Activated T-cell treated with anti-CD3 and anti-CD28 coated beads, Interleukin-2, amount 50 U/mL, for 24 hours (primary cell): ENCODE results near the gene OR5K1.

Source experiments
- DNase-seq: peaks from one replicate; pipeline ENCODE4 v3.0.0-alpha.2; 2020
- H3K27ac Mint-ChIP-seq: 2 replicates; pipeline ENCODE4 v1.8.0; 2020; ENCODE audit warnings: mild to moderate bottlenecking, mixed read lengths
- H3K27me3 Mint-ChIP-seq: 2 replicates; pipeline ENCODE4 v1.8.0; 2020; ENCODE audit warnings: mixed read lengths
- H3K36me3 Mint-ChIP-seq: 2 replicates; pipeline ENCODE4 v1.8.0; 2020; ENCODE audit warnings: low read depth, mixed read lengths
- H3K4me1 Mint-ChIP-seq: 2 replicates; pipeline ENCODE4 v1.8.0; 2020; ENCODE audit warnings: low read depth, mixed read lengths
- H3K4me3 Mint-ChIP-seq: 2 replicates; pipeline ENCODE4 v1.8.0; 2020; ENCODE audit warnings: mild to moderate bottlenecking, moderate library complexity, mixed read lengths
- H3K9me3 Mint-ChIP-seq: 2 replicates; pipeline ENCODE4 v1.8.0; 2020; ENCODE audit warnings: mixed read lengths

The OR5K1 gene

DNA sequence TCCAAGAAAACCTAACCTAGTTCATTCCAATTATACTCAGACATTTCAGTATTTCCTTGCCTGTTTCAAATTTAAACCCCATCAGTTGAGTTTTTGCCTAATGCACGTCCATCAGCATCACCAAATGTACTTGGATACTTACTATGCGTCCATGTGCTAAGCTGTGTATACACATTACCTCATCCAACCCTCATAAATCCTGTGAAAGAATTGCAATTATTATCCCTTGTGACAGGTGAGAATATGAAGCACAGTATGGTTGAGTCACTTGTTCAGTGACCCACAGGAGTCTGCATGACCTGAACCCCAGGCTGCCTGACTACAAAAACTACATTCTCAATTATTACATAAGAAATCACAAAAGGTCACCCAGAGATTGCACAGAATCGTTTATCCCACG is 37.0 kb downstream of the OR5K1 start:
- Mint-ChIP-seq H3K9me3 (no peaks in the 10 kb centered on the region), H3K4me3 (no peak overlapping the region), H3K36me3 (peaks cover 2% of the 10 kb centered on the region), H3K27me3 (no peaks in the 10 kb centered on the region), H3K4me1 (peaks cover 21% of the 10 kb centered on the region), H3K27ac (no peak overlapping the region)
- no peak for DNase-seq

DNA sequence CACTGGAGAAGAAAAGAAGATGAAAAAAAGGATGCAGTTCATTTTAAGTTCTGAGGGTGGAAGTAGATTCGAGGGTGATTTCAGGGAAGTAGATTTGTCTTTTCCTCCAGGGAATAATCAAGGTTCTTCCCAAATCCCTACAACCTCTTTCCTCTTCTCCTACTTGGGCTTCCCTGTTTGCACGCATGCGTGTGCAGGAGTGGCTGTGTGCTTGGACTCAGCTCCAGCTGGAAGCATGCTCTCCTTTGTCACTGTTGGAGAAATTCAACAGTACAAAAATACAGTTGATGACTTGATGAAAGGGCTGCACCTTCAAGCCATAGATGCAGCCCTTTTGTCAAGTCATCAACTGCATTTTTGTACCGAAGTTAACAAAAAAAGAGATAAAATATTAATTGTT is 38.3 kb downstream of the OR5K1 start:
- Mint-ChIP-seq H3K27ac (no peak overlapping the region), H3K4me1 (peaks cover 21% of the 10 kb centered on the region), H3K4me3 (no peak overlapping the region), H3K9me3 (peaks cover 3% of the 10 kb centered on the region), H3K27me3 (no peaks in the 10 kb centered on the region), H3K36me3 (peaks cover 6% of the 10 kb centered on the region)
- no peak for DNase-seq

DNA sequence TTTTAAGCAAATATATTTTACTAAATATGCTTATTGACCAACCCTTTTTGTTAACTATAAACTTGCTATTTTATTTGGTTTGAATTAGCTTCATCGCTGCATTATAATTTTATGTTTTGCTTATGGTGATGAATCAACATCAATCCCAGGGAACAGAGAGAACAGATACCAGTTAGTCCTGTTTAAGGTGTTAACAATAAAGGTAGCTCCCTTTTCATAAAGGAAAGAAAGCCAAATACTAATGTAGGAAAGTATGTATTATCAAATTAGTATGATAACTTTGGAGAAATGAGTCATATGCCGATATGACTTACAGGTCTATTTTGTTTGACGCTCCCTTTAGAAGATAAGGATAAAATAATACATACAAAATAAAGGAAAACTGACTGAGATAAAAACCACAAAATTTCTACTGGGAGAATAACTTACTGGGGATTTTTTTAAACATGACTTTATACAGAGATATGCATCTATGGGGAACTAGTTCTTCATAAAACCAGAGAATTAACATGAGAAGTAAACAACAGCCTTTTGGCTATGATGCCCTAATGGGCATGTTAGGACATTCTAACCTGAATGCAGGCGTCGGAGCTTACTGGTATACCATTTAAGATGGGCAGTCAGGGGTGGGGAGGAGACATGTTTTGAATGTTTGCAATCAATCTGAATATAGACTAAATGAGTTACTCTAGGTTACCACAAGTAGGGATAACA is 39.0 kb downstream of the OR5K1 start:
- H3K27me3 Mint-ChIP-seq = no peaks in the 10 kb centered on the region
- H3K4me1 Mint-ChIP-seq = peaks cover 21% of the 10 kb centered on the region
- H3K9me3 Mint-ChIP-seq = peaks cover 3% of the 10 kb centered on the region
- no peak overlapping the region for H3K4me3 Mint-ChIP-seq
- H3K27ac Mint-ChIP-seq = no peak overlapping the region
- DNase-seq = no peak
- H3K36me3 Mint-ChIP-seq = peaks cover 14% of the 10 kb centered on the region

DNA sequence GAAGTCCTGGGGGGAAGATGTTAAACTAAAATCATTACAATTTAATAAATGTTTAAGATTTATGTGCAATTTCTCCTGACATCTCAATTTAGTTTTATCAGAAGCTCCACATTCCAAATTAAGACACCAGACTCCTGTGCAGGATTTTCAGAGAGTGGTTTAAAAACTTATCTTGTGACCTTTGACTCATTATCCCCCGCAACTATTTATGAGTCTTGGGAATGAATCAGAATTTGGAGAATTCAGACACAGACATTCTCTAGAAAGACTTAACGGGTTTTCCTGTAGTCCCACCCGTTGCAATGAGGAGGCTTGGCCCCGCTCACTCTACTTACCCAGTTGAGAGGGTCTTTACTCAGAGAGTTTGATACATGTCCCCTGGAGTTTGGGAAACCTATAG is 41.5 kb downstream of the OR5K1 start:
- Mint-ChIP-seq H3K36me3 (peaks cover 33% of the 10 kb centered on the region), H3K4me3 (no peak overlapping the region), H3K27me3 (no peaks in the 10 kb centered on the region), H3K4me1 (peaks cover 35% of the 10 kb centered on the region), H3K9me3 (peaks cover 5% of the 10 kb centered on the region), H3K27ac (no peak overlapping the region)
- DNase-seq = no peak

DNA sequence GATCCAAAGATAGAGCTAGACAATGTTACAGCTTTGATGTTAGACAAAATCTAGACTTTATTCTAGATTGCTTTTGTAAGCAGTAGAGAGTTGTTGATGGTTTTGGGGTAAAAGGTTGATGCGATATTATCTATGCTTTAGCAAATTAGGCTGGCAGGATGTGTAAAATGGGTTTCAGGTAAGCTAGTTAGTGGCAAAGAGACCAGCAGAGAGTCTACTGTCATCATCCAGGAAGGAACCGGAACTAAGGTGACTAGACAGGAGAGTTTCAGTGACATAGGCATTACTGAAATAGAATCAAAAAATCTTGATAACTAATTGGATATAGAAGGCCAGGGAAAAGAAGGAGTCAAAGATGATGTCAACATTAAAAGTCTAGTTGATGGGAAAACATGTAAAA is 45.6 kb downstream of the OR5K1 start:
- H3K4me1 Mint-ChIP-seq = peaks cover 40% of the 10 kb centered on the region
- H3K9me3 Mint-ChIP-seq = peaks cover 5% of the 10 kb centered on the region
- H3K27me3 Mint-ChIP-seq = no peaks in the 10 kb centered on the region
- no peak for DNase-seq
- H3K4me3 Mint-ChIP-seq = no peak overlapping the region
- H3K36me3 Mint-ChIP-seq = peaks cover 71% of the 10 kb centered on the region
- H3K27ac Mint-ChIP-seq = peak overlapping the region; percentile 6

DNA sequence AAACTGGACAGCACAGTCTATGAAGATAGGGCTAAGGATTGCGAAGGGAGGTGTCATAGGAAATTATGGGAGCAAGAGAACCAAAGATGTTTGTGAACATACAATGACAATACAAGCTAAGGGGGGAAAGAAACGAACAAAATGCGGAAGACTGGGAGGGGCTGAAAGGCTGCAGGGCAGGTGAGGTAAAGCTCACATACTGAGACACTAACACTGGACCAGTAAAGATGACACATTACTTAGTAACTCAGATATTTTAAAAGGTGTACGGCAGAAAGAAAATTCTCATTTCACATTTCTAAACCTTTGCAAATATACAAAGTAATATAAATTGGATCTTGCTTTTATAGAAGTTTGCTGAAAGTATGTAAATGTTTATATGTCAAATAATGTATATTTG is 49.6 kb downstream of the OR5K1 start:
- DNase-seq = no peak
- Mint-ChIP-seq H3K4me3 (no peak overlapping the region), H3K27ac (no peak overlapping the region), H3K36me3 (peaks cover 94% of the 10 kb centered on the region), H3K9me3 (peaks cover 2% of the 10 kb centered on the region), H3K4me1 (peaks cover 64% of the 10 kb centered on the region), H3K27me3 (no peaks in the 10 kb centered on the region)

DNA sequence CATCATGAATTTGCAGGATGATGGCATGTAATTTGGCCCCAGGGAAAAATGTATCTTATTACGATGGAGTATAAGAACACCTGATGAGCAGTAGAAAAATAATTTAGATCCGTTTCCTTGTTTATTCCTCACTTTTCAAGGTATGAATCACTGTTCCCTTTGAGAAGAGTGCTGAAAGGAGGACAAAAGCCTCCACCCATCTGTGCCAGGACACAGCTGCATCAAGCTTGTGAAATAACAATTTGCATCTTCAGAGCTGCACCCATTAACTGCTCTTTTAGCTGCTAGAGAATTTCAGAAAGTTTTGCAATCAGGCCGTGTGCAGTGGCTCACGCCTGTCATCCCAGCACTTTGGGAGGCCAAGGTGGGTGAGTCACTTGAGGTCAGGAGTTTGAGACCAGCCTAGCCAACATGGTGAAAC is 50.1 kb downstream of the OR5K1 start:
- H3K4me1 Mint-ChIP-seq = peaks cover 67% of the 10 kb centered on the region
- no peak for DNase-seq

DNA sequence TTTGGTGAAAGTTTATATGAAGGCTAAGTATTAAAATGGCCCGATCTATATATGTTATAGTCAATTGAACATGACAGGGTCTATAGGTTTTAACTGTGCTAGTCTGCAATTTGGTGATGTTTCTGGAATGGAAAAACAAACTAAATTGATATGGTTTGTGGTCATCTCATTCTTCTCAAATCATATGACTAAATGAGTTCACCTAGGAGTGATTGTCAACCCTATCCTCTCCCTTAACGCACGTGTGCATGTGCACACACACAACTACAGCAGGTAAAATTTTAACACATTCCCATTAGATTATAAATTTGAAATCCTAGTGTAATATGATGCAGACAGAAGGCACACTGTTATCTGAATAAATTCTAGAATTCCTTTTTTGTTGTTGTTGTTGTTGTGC is 50.7 kb downstream of the OR5K1 start:
- no peak overlapping the region for H3K4me3 Mint-ChIP-seq
- no peaks in the 10 kb centered on the region for H3K27me3 Mint-ChIP-seq
- H3K4me1 Mint-ChIP-seq = peaks cover 67% of the 10 kb centered on the region
- H3K27ac Mint-ChIP-seq = peak overlapping the region; percentile 35
- no peaks in the 10 kb centered on the region for H3K9me3 Mint-ChIP-seq
- H3K36me3 Mint-ChIP-seq = peaks cover 97% of the 10 kb centered on the region
- DNase-seq = no peak

More for the DNA sequence above, 50.1 kb downstream of the OR5K1 start:
- no peaks in the 10 kb centered on the region for H3K9me3 Mint-ChIP-seq
- H3K36me3 Mint-ChIP-seq = peaks cover 97% of the 10 kb centered on the region
- H3K4me3 Mint-ChIP-seq = no peak overlapping the region
- H3K27ac Mint-ChIP-seq = peak overlapping the region; percentile 35
- no peaks in the 10 kb centered on the region for H3K27me3 Mint-ChIP-seq

DNA sequence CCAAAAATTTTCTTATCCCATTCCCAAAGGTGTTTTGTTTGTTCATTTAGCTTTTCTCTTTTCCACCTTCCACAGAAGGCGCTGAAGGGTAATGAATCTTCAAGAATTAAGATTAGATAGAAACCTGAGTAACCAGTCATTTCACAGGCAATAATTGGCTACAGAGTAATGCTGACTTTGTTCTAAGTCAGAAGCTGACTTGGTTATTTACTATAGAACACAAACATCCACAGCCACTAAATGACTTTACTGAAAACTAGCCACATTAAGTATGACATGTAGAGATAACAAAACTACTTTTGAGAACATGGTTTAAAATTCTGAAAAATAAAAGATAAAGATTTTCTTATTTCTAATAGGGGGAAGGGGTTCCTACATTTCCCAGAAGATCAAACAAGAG is 51.9 kb downstream of the OR5K1 start:
- Mint-ChIP-seq H3K4me3 (no peak overlapping the region), H3K27ac (no peak overlapping the region), H3K4me1 (peaks cover 71% of the 10 kb centered on the region), H3K36me3 (peaks cover 97% of the 10 kb centered on the region), H3K9me3 (no peaks in the 10 kb centered on the region), H3K27me3 (no peaks in the 10 kb centered on the region)
- no peak for DNase-seq

DNA sequence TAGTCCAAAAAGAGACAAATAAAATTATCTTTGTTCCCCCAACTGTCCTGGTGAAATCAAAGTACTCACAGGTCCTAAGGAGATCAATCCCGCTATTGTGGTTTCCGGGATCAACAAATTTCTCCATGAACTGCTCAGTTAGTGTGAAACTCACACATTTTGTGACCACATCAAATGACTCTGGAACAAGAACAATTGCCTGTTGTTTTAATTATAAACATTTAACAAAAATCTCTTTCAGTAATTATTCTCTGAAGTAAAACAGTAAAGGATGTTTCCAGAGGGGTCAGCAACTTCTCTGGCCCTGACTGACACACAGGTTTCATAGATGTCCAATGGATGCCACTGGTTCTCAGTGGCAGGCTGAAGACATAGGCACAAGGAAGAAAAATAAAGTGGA is 55.8 kb downstream of the OR5K1 start:
- H3K4me1 Mint-ChIP-seq = peaks cover 77% of the 10 kb centered on the region
- H3K27me3 Mint-ChIP-seq = no peaks in the 10 kb centered on the region
- no peak for DNase-seq
- peak overlapping the region; percentile 88 for H3K4me3 Mint-ChIP-seq
- H3K36me3 Mint-ChIP-seq = peaks cover 94% of the 10 kb centered on the region
- peak overlapping the region; percentile 83 for H3K27ac Mint-ChIP-seq
- no peaks in the 10 kb centered on the region for H3K9me3 Mint-ChIP-seq

DNA sequence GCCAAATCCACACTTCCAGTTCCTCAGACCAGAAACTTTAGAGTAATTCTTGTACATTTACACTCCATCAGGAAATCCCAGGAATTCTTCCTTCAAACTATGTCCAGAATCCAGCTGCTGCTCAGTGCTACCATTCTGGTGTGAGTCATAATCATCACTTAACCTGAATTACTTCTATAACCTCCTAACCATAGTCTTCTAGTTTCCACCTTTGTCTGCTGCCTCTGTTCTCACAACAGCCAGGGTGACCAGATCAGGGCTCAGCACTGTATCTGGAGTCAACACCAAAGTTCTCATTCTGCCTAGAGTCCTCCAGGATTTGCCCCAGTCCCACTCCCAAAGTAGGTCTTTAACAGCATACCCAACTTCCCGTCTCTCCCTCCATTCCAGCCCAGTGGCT is 56.4 kb downstream of the OR5K1 start:
- H3K27ac Mint-ChIP-seq = peak overlapping the region; percentile 83
- DNase-seq = no peak
- peak overlapping the region; percentile 88 for H3K4me3 Mint-ChIP-seq
- peaks cover 93% of the 10 kb centered on the region for H3K36me3 Mint-ChIP-seq
- H3K27me3 Mint-ChIP-seq = no peaks in the 10 kb centered on the region
- no peaks in the 10 kb centered on the region for H3K9me3 Mint-ChIP-seq
- peaks cover 76% of the 10 kb centered on the region for H3K4me1 Mint-ChIP-seq

DNA sequence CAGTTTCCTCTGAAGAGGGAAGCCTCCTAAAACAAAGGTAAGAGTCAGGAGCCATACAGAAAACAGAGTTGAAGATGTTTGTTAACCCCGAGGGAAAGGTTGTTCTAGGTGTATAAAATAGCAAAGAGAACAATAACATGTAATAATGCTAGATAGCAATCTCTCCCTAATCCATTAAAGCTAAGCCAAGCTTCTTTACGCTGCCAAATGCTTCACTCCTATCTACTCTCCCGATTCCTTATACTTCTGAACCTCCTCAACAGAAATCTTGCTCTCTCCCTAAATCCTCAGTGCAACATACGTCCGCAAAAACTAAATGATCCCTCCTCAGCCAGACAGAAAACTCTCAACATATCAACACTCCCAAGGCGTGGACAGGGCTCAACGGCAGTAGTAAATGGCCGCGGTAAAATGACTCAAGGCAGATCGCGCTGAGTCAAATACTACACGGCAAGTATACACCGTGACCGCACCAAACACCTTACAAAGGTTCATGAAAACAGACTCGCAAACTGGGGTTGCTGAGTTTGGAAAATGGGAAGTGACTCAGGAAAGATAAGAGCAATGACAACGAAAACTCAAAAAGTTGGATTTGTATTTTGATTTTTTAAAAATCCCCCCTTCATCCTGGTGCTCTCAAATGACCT is 59.0 kb downstream of the OR5K1 start:
- Mint-ChIP-seq H3K4me1 (peaks cover 73% of the 10 kb centered on the region), H3K36me3 (peaks cover 77% of the 10 kb centered on the region), H3K9me3 (no peaks in the 10 kb centered on the region), H3K27me3 (no peaks in the 10 kb centered on the region), H3K4me3 (peak overlapping the region; percentile 88), H3K27ac (peak overlapping the region; percentile 94)
- DNase-seq = peak; percentile 64
